Liver (tissue), 9 donors: ENCODE data around the gene OTUD7B. TPM values are rescaled to one million over a fixed set of nuclear protein-coding genes. Genes with fewer than 3 reads are reported as not detected.

Experiments
- DNase-seq: peaks from one replicate; pipeline ENCODE4 v3.0.0-alpha.2; 2017; ENCODE audit warnings: low spot score
- H3K27ac ChIP-seq, 2 donors: one replicate each; pipeline ENCODE4 v1.7.0; 2013; ENCODE audit warnings: inconsistent platforms in 2 of 2, low read length in 2 of 2, control low read depth in 1 of 2, low read depth in 1 of 2, mild to moderate bottlenecking in 1 of 2
- H3K27me3 ChIP-seq, 4 donors: one replicate each; pipeline versions ENCODE4 v1.6.1 to v1.7.0; 2013; ENCODE audit warnings: low read length in 3 of 4, inconsistent platforms in 1 of 4, mild to moderate bottlenecking in 1 of 4, moderate library complexity in 1 of 4; ENCODE audit not compliant: control insufficient read depth in 4 of 4, insufficient read depth in 4 of 4
- H3K36me3 ChIP-seq, 4 donors: one replicate each; pipeline versions ENCODE4 v1.6.1 to v1.7.0; 2013; ENCODE audit warnings: low read length in 3 of 4, mild to moderate bottlenecking in 3 of 4, low read depth in 1 of 4, moderate library complexity in 1 of 4; ENCODE audit not compliant: control insufficient read depth in 4 of 4, insufficient read depth in 3 of 4
- H3K4me1 ChIP-seq, 4 donors: one replicate each; pipeline versions ENCODE4 v1.6.1 to v1.7.0; 2013; ENCODE audit warnings: low read length in 3 of 4, mild to moderate bottlenecking in 3 of 4, moderate library complexity in 1 of 4; ENCODE audit not compliant: control insufficient read depth in 4 of 4, insufficient read depth in 4 of 4
- H3K4me3 ChIP-seq, 3 donors: one replicate each; pipeline versions ENCODE4 v1.6.1 to v1.7.0; 2013; ENCODE audit warnings: low read length in 3 of 3, control low read depth in 1 of 3, low read depth in 1 of 3, mild to moderate bottlenecking in 1 of 3
- H3K9ac ChIP-seq, 2 donors: one replicate each; pipeline ENCODE4 v1.7.0; 2013; ENCODE audit warnings: low read length in 2 of 2, mild to moderate bottlenecking in 2 of 2, moderate library complexity in 2 of 2, control low read depth in 1 of 2, low read depth in 1 of 2
- H3K9me3 ChIP-seq, 4 donors: one replicate each; pipeline versions ENCODE4 v1.6.1 to v1.7.0; 2013; ENCODE audit warnings: low read length in 3 of 4; ENCODE audit not compliant: control insufficient read depth in 4 of 4
- EGR1 ChIP-seq, 2 donors: IDR thresholded peaks; 2 replicates each; pipeline ENCODE4 v1.6.1; 2016 to 2018; ENCODE audit warnings: antibody characterized with exemption in 2 of 2, low read depth in 2 of 2
- FOXA1 ChIP-seq: IDR thresholded peaks from 2 replicates; pipeline ENCODE4 v1.6.1; 2016; ENCODE audit warnings: antibody characterized with exemption
- FOXA2 ChIP-seq: IDR thresholded peaks from 2 replicates; pipeline ENCODE4 v1.6.1; 2016; ENCODE audit warnings: antibody characterized with exemption
- GABPA ChIP-seq, 2 donors: IDR thresholded peaks in 1 of 2; conservative IDR thresholded peaks in 1 of 2; 2 replicates each; pipeline ENCODE4 v1.6.1; 2016; ENCODE audit warnings: antibody characterized with exemption in 2 of 2, mild to moderate bottlenecking in 1 of 2, moderate library complexity in 1 of 2
- HNF4G ChIP-seq: IDR thresholded peaks from 2 replicates; pipeline ENCODE4 v1.6.1; 2016; ENCODE audit warnings: antibody characterized with exemption
- JUND ChIP-seq, 2 donors: IDR thresholded peaks; 2 replicates each; pipeline ENCODE4 v1.6.1; 2016; ENCODE audit warnings: antibody characterized with exemption in 2 of 2
- NR2F2 ChIP-seq: IDR thresholded peaks from 2 replicates; pipeline ENCODE4 v1.6.1; 2016; ENCODE audit warnings: antibody characterized with exemption
- RAD21 ChIP-seq, 2 donors: IDR thresholded peaks; 2 replicates each; pipeline ENCODE4 v1.6.1; 2016; ENCODE audit warnings: antibody characterized with exemption in 2 of 2, mild to moderate bottlenecking in 2 of 2
- RXRA ChIP-seq, 2 donors: IDR thresholded peaks; 2 replicates each; pipeline ENCODE4 v1.6.1; 2017 to 2018; ENCODE audit warnings: antibody characterized with exemption in 2 of 2, mild to moderate bottlenecking in 1 of 2
- SP1 ChIP-seq: IDR thresholded peaks from 2 replicates; pipeline ENCODE4 v1.6.1; 2018; ENCODE audit warnings: antibody characterized with exemption, mild to moderate bottlenecking
- TAF1 ChIP-seq: conservative IDR thresholded peaks from 2 replicates; pipeline ENCODE4 v1.6.1; 2016; ENCODE audit warnings: antibody characterized with exemption, mild to moderate bottlenecking
- YY1 ChIP-seq: IDR thresholded peaks from 2 replicates; pipeline ENCODE4 v1.6.1; 2016; ENCODE audit warnings: antibody characterized with exemption, mild to moderate bottlenecking
- WGBS: extraction: QIAGEN DNeasy Blood & Tissue Kit; methylation state at CpG from one replicate; pipeline ENCODE4 v1.1.7; 2013; 5-methylcytosine and 5-hydroxymethylcytosine counted together
- polyA plus RNA-seq, 2 donors: library from polyadenylated mRNA; stranded (reverse) in 1 of 2; unstranded in 1 of 2; fragments of 200-250 nt in 1 of 2; fragments of >200 nt in 1 of 2; fragmentation: Nextera tagmentation in 1 of 2; extraction: Ambion mirVana in 1 of 2; gene quantifications; one replicate each; pipeline versions ENCODE4 v1.2.1 to v1.2.3, GENCODE V29; 2013 to 2015
- total RNA-seq, 2 donors: library from RNA; depleted of rRNA; stranded (reverse); fragments of >200 nt; gene quantifications; one replicate each; pipeline ENCODE4 v1.2.3, GENCODE V29; 2014
- TF ChIP-seq, protein P1 (sequence below): IDR thresholded peaks from 2 replicates; pipeline ENCODE4 v1.6.1; 2016; ENCODE audit warnings: antibody characterized with exemption
- TF ChIP-seq, protein P2 (sequence below): IDR thresholded peaks from 2 replicates; pipeline ENCODE4 v1.6.1; 2016; ENCODE audit warnings: antibody characterized with exemption
- TF ChIP-seq, protein P3 (sequence below): IDR thresholded peaks from 2 replicates; pipeline ENCODE4 v1.6.1; 2016; ENCODE audit warnings: antibody characterized with exemption, mild to moderate bottlenecking
- TF ChIP-seq, protein P4 (sequence below): fragments of 150-350 bp; IDR thresholded peaks from 2 replicates; pipeline ENCODE4 v1.5.1; 2017; ENCODE audit warnings: improper control_type of control experiment, low read depth, low read length; ENCODE audit not compliant: missing input control
- TF ChIP-seq, protein P5 (sequence below): IDR thresholded peaks from 2 replicates; pipeline ENCODE4 v1.6.1; 2016; ENCODE audit warnings: antibody characterized with exemption
- donor health status: healthy.
- donor health status: healthy.
- donor health status: healthy.
- donor health status: healthy.
- donor health status: healthy.

The OTUD7B gene
- total and polyA plus RNA-seq, 4 donors: 2.1 to 19.2 (median 6.9) TPM

DNA sequence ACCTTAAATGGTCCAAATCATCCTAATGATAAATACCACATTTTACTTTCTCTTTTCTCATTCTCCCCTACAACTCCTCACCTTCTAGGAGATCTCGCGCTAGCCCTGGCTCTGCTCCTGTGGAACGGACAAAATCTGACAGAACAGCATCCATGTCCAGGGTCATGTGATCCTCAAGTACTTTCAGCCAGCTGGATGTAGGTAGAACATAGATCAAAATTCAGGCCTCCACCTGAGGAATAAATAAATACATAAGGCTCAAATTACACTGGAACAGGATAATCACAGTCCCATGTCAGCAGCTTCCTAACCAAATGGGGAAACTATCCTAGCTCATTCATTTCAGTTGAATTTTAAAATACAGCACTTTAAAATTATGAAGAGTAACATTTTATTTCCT is 33.2 kb downstream of the OTUD7B start:
- no peaks in the 10 kb centered on the region for H3K9me3 ChIP-seq
- H3K27ac ChIP-seq: no peak overlapping the region
- H3K36me3 ChIP-seq: peaks cover 1 to 10% (median 7%) of the 10 kb centered on the region in 4 donors
- no peaks in the 10 kb centered on the region for H3K27me3 ChIP-seq
- TF ChIP-seq RAD21 (IDR thresholded peaks at IDR 0.05): no peak
- TF ChIP-seq, protein P1, sequence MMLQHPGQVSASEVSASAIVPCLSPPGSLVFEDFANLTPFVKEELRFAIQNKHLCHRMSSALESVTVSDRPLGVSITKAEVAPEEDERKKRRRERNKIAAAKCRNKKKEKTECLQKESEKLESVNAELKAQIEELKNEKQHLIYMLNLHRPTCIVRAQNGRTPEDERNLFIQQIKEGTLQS: no peak
- no peak for TF ChIP-seq EGR1 (IDR thresholded peaks at IDR 0.05; ENCODE audit: low read depth in 2 of 2)
- TF ChIP-seq, protein P2, sequence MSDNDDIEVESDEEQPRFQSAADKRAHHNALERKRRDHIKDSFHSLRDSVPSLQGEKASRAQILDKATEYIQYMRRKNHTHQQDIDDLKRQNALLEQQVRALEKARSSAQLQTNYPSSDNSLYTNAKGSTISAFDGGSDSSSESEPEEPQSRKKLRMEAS: no peak
- TF ChIP-seq, protein P3, sequence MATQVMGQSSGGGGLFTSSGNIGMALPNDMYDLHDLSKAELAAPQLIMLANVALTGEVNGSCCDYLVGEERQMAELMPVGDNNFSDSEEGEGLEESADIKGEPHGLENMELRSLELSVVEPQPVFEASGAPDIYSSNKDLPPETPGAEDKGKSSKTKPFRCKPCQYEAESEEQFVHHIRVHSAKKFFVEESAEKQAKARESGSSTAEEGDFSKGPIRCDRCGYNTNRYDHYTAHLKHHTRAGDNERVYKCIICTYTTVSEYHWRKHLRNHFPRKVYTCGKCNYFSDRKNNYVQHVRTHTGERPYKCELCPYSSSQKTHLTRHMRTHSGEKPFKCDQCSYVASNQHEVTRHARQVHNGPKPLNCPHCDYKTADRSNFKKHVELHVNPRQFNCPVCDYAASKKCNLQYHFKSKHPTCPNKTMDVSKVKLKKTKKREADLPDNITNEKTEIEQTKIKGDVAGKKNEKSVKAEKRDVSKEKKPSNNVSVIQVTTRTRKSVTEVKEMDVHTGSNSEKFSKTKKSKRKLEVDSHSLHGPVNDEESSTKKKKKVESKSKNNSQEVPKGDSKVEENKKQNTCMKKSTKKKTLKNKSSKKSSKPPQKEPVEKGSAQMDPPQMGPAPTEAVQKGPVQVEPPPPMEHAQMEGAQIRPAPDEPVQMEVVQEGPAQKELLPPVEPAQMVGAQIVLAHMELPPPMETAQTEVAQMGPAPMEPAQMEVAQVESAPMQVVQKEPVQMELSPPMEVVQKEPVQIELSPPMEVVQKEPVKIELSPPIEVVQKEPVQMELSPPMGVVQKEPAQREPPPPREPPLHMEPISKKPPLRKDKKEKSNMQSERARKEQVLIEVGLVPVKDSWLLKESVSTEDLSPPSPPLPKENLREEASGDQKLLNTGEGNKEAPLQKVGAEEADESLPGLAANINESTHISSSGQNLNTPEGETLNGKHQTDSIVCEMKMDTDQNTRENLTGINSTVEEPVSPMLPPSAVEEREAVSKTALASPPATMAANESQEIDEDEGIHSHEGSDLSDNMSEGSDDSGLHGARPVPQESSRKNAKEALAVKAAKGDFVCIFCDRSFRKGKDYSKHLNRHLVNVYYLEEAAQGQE: no peak
- TF ChIP-seq GABPA (IDR thresholded peaks at IDR 0.05 in 1 of 2, conservative IDR thresholded peaks at IDR 0.05 in 1 of 2): no peak
- TF ChIP-seq RXRA (IDR thresholded peaks at IDR 0.05): no peak
- TF ChIP-seq FOXA2: no peak
- no peak for TF ChIP-seq TAF1
- no peak for TF ChIP-seq NR2F2
- TF ChIP-seq FOXA1: no peak
- TF ChIP-seq, protein P4, sequence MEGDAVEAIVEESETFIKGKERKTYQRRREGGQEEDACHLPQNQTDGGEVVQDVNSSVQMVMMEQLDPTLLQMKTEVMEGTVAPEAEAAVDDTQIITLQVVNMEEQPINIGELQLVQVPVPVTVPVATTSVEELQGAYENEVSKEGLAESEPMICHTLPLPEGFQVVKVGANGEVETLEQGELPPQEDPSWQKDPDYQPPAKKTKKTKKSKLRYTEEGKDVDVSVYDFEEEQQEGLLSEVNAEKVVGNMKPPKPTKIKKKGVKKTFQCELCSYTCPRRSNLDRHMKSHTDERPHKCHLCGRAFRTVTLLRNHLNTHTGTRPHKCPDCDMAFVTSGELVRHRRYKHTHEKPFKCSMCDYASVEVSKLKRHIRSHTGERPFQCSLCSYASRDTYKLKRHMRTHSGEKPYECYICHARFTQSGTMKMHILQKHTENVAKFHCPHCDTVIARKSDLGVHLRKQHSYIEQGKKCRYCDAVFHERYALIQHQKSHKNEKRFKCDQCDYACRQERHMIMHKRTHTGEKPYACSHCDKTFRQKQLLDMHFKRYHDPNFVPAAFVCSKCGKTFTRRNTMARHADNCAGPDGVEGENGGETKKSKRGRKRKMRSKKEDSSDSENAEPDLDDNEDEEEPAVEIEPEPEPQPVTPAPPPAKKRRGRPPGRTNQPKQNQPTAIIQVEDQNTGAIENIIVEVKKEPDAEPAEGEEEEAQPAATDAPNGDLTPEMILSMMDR: no peak
- no peak for TF ChIP-seq SP1
- no peak for TF ChIP-seq HNF4G
- no peak for TF ChIP-seq YY1
- TF ChIP-seq, protein P5, sequence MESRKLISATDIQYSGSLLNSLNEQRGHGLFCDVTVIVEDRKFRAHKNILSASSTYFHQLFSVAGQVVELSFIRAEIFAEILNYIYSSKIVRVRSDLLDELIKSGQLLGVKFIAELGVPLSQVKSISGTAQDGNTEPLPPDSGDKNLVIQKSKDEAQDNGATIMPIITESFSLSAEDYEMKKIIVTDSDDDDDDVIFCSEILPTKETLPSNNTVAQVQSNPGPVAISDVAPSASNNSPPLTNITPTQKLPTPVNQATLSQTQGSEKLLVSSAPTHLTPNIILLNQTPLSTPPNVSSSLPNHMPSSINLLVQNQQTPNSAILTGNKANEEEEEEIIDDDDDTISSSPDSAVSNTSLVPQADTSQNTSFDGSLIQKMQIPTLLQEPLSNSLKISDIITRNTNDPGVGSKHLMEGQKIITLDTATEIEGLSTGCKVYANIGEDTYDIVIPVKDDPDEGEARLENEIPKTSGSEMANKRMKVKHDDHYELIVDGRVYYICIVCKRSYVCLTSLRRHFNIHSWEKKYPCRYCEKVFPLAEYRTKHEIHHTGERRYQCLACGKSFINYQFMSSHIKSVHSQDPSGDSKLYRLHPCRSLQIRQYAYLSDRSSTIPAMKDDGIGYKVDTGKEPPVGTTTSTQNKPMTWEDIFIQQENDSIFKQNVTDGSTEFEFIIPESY: no peak
- TF ChIP-seq JUND (IDR thresholded peaks at IDR 0.05): no peak
- no peak overlapping the region for H3K9ac ChIP-seq
- no peak for DNase-seq
- H3K4me1 ChIP-seq: peaks cover 6 to 35% (median 23%) of the 10 kb centered on the region in 4 donors
- 92% methylated on average over 3 of the region's 3 CpGs for WGBS
- no peak overlapping the region for H3K4me3 ChIP-seq
